K562 (cell line): ENCODE results near the gene AQP6. TPM values are rescaled to one million over a fixed set of nuclear protein-coding genes. Genes with fewer than 3 reads are reported as not detected.

Source experiments
- ATAC-seq: fragments of 200-7000 bp; cut with Tn5 transposase; 3 replicates; pipeline ENCODE4 v1.9.1; 2020; ENCODE audit warnings: moderate library complexity
- BruUV-seq: library from RNA; stranded (reverse); fragments of 400-500 nt; replicated peaks from 2 replicates; lab custom pipeline; 2021; lab: Mats Ljungman, UMichigan
- CTCF ChIA-PET: fragments of 300-600 bp; formaldehyde crosslinking; extraction: SDS; loops from one replicate; lab custom pipeline; 2021; ENCODE audit warnings: low intra/inter-chr PET ratio; lab: Yijun Ruan, JAX
- POLR2A ChIA-PET: fragments of 300-600, 350-650 bp; sonication (Branson Sonifier 250); formaldehyde crosslinking; extraction: SDS; loops from one replicate; lab custom pipeline; 2021; ENCODE audit warnings: antibody characterized with exemption, inconsistent platforms; lab: Yijun Ruan, JAX
- DNase-seq, 4 experiments: peaks; one replicate each; pipeline versions ENCODE4 v3.0.0 to v3.0.0-alpha.2; 2011 to 2018; ENCODE audit warnings: low spot score in 3 of 4, mixed read lengths in 3 of 4; ENCODE audit errors: extremely low read depth in 1 of 4
- FAIRE-seq: peaks from 2 replicates; lab custom pipeline; 2011; peaks lifted over from hg19 to GRCh38; lab: Jason Lieb, UNC
- H2AFZ ChIP-seq: 2 replicates; pipeline ENCODE4 v1.6.0; 2011; ENCODE audit warnings: low read depth, low read length, control low read depth, inconsistent platforms
- H3K27ac ChIP-seq: fragments of 200-600 bp; 3 replicates; pipeline ENCODE4 v1.8.0; 2011; ENCODE audit warnings: low read depth, mild to moderate bottlenecking, control low read depth, inconsistent platforms, low read length, moderate library complexity, mixed read lengths; ENCODE audit errors: extremely low read depth
- H3K27me3 ChIP-seq, 2 experiments: fragments of 300-600 bp in 1 of 2; 2 replicates in 1 of 2; 3 replicates in 1 of 2; pipeline versions ENCODE4 v1.6.0 to v1.8.0; 2011; ENCODE audit warnings: inconsistent platforms in 2 of 2, low read length in 2 of 2, mild to moderate bottlenecking in 1 of 2, mixed read lengths in 1 of 2, moderate library complexity in 1 of 2; ENCODE audit not compliant: control insufficient read depth in 2 of 2, insufficient read depth in 2 of 2
- H3K36me3 ChIP-seq: fragments of 300-600 bp; 3 replicates; pipeline ENCODE4 v1.8.0; 2011; ENCODE audit warnings: mild to moderate bottlenecking, low read length, inconsistent platforms; ENCODE audit not compliant: control insufficient read depth, insufficient read depth
- H3K4me1 ChIP-seq, 2 experiments: fragments of 200-600 bp in 1 of 2; replicated peaks in 1 of 2; 2 replicates in 1 of 2; 3 replicates in 1 of 2; pipeline versions ENCODE4 v1.5.1 to v1.8.0; 2011; ENCODE audit warnings: inconsistent platforms in 2 of 2, low read length in 2 of 2, mild to moderate bottlenecking in 1 of 2, mixed read lengths in 1 of 2, moderate library complexity in 1 of 2; ENCODE audit not compliant: control insufficient read depth in 2 of 2, insufficient read depth in 2 of 2
- H3K4me2 ChIP-seq: 2 replicates; pipeline ENCODE4 v1.6.1; 2011; ENCODE audit warnings: low read length, control low read depth, inconsistent platforms, mixed read lengths; ENCODE audit not compliant: insufficient read depth
- H3K4me3 ChIP-seq: fragments of 200-600 bp; sonication (generic), shearing (Covaris generic); 2 replicates; pipeline ENCODE4 v1.5.1; 2016; ENCODE audit warnings: control low read depth, inconsistent platforms
- H3K79me2 ChIP-seq: fragments of 200-600 bp; 3 replicates; pipeline ENCODE4 v1.8.0; 2011; ENCODE audit warnings: low read length, inconsistent platforms; ENCODE audit not compliant: control insufficient read depth, insufficient read depth
- H3K9ac ChIP-seq, 2 experiments: 2 replicates each; pipeline versions ENCODE4 v1.6.0 to v1.6.1; 2011; ENCODE audit warnings: low read depth in 2 of 2, low read length in 2 of 2, control low read depth in 1 of 2, inconsistent platforms in 1 of 2, mild to moderate bottlenecking in 1 of 2, mixed read lengths in 1 of 2; ENCODE audit not compliant: insufficient read depth in 1 of 2
- H3K9me1 ChIP-seq: one replicate; pipeline ENCODE4 v1.6.0; 2011; ENCODE audit warnings: inconsistent platforms, mild to moderate bottlenecking, low read length, moderate library complexity; ENCODE audit not compliant: control insufficient read depth, insufficient read depth
- H3K9me3 ChIP-seq: replicated peaks from 2 replicates; pipeline ENCODE4 v1.5.1; 2011; ENCODE audit warnings: low read depth, low read length, inconsistent platforms; ENCODE audit not compliant: control insufficient read depth, insufficient read depth
- H4K20me1 ChIP-seq: replicated peaks from 2 replicates; pipeline ENCODE4 v1.6.1; 2011; ENCODE audit warnings: low read length, inconsistent platforms, mixed read lengths; ENCODE audit not compliant: control insufficient read depth, insufficient read depth
- BMI1 ChIP-seq: fragments of 150-350 bp; IDR thresholded peaks from 2 replicates; pipeline ENCODE4 v1.6.1; 2014; ENCODE audit warnings: low read length
- E2F6 ChIP-seq, 2 experiments: IDR thresholded peaks; 2 replicates each; pipeline ENCODE4 v1.6.1; 2011; ENCODE audit warnings: borderline replicate concordance in 1 of 2, control low read depth in 1 of 2, low read depth in 1 of 2, low read length in 1 of 2, mild to moderate bottlenecking in 1 of 2, mixed read lengths in 1 of 2, moderate library complexity in 1 of 2; ENCODE audit not compliant: insufficient read depth in 1 of 2, insufficient read length in 1 of 2, poor library complexity in 1 of 2, severe bottlenecking in 1 of 2; ENCODE audit errors: extremely low read depth in 1 of 2
- ELF1 ChIP-seq: fragments of 200-800 bp; sonication (Bioruptor generic); IDR thresholded peaks from 2 replicates; pipeline ENCODE4 v1.6.1; 2016; ENCODE audit warnings: missing genetic modification characterization, missing compliant biosample characterization
- FOXA1 ChIP-seq: fragments of 450-650 bp; IDR thresholded peaks from 2 replicates; pipeline ENCODE4 v1.6.1; 2016; ENCODE audit warnings: mild to moderate bottlenecking, borderline replicate concordance
- FOXA3 ChIP-seq, 2 experiments: fragments of 450-650 bp in 1 of 2; sonication (generic) in 1 of 2; formaldehyde crosslinking; IDR thresholded peaks in 1 of 2; conservative IDR thresholded peaks in 1 of 2; 2 replicates each; pipeline versions ENCODE4 v1.4.0 to v1.8.0; 2020 to 2022; ENCODE audit warnings: mild to moderate bottlenecking in 2 of 2, missing genetic modification reagents in 1 of 2
- KDM2B ChIP-seq: fragments of 250-450 bp; sonication (Bioruptor Pico); IDR thresholded peaks from 2 replicates; pipeline ENCODE4 v1.8.0; 2021; ENCODE audit warnings: mild to moderate bottlenecking, moderate library complexity
- MED1 ChIP-seq: sonication (generic); formaldehyde crosslinking; IDR thresholded peaks from 2 replicates; pipeline ENCODE4 v1.8.1; 2023; ENCODE audit warnings: missing genetic modification reagents, borderline replicate concordance
- NCOA2 ChIP-seq, 2 experiments: fragments of 450-650 bp; IDR thresholded peaks; 2 replicates each; pipeline ENCODE4 v1.6.1; 2018; ENCODE audit warnings: mild to moderate bottlenecking in 2 of 2, moderate library complexity in 1 of 2; ENCODE audit not compliant: partially characterized antibody in 2 of 2
- POLR2AphosphoS2 ChIP-seq: IDR thresholded peaks from 2 replicates; pipeline ENCODE4 v1.6.1; 2012; ENCODE audit warnings: low read length, improper control_type of control experiment
- POLR3G ChIP-seq: IDR thresholded peaks from 2 replicates; pipeline ENCODE4 v1.6.1; 2011; ENCODE audit not compliant: insufficient read length, insufficient replicate concordance; ENCODE audit errors: extremely low read depth
- PREB ChIP-seq: sonication (generic); formaldehyde crosslinking; IDR thresholded peaks from 2 replicates; pipeline ENCODE4 v1.8.1; 2023; ENCODE audit warnings: mild to moderate bottlenecking, missing genetic modification reagents
- ZNF175 ChIP-seq: fragments of 200-800 bp; sonication (Bioruptor generic); IDR thresholded peaks from 2 replicates; pipeline ENCODE4 v1.6.1; 2016; ENCODE audit warnings: low read depth, mild to moderate bottlenecking, missing genetic modification characterization, missing compliant biosample characterization
- ZNF449 ChIP-seq: fragments of 250-450 bp; sonication (Bioruptor Pico); IDR thresholded peaks from 2 replicates; pipeline ENCODE4 v1.8.0; 2022; ENCODE audit warnings: moderate library complexity, mild to moderate bottlenecking, inconsistent platforms
- ZNF740 ChIP-seq, 3 experiments: fragments of 200-800 bp in 1 of 3; sonication (Bioruptor generic) in 1 of 3; sonication (generic) in 1 of 3; formaldehyde crosslinking in 1 of 3; IDR thresholded peaks; 2 replicates each; pipeline versions ENCODE4 v1.6.1 to v1.8.0; 2016 to 2022; ENCODE audit warnings: mild to moderate bottlenecking in 2 of 3, missing compliant biosample characterization in 2 of 3, missing genetic modification characterization in 2 of 3, missing genetic modification reagents in 1 of 3
- WGBS: fragments of 100-300 bp; shearing (Covaris generic); methylation state at CpG from one replicate; pipeline ENCODE4 v1.1.6; 2016; ENCODE audit warnings: low coverage, mixed read lengths; ENCODE audit not compliant: insufficient coverage; ENCODE audit errors: missing lambda C conversion rate; 5-methylcytosine and 5-hydroxymethylcytosine counted together
- in situ Hi-C: fragments of 300-500 bp; cut with MboI; formaldehyde crosslinking; loops from 4 replicates; pipeline ENCODE4 v1.15.0; 2018; ENCODE audit warnings: inconsistent platforms, mixed read lengths
- intact Hi-C: fragments of 100-400 bp; cut with micrococcal nuclease; formaldehyde crosslinking; loops from 2 replicates; pipeline ENCODE4 v1.14.2; 2022
- polyA plus RNA-seq, 8 experiments: library from polyadenylated mRNA; depleted of rRNA in 4 of 8; stranded (reverse) in 5 of 8; unstranded in 3 of 8; fragments of >200 nt; fragmentation: Nextera tagmentation in 2 of 8; fragmentation: Illumina TruSeq in 1 of 8; extraction: Ambion mirVana in 2 of 8; extraction: Trizol in 1 of 8; gene quantifications; 2 replicates each; pipeline versions ENCODE4 v1.2.1 to v1.2.3, GENCODE V29; 2011 to 2014; ENCODE audit warnings: inconsistent platforms in 1 of 8, missing spikeins in 1 of 8
- total RNA-seq, 7 experiments: library from RNA; depleted of rRNA in 6 of 7; stranded (reverse); fragments of >200 nt in 6 of 7; fragmentation: Illumina TruSeq in 2 of 7; extraction: Trizol in 2 of 7; gene quantifications; 2 replicates each; pipeline versions ENCODE4 v1.2.1 to v1.2.3, GENCODE V29; 2011 to 2021; ENCODE audit warnings: low replicate concordance in 1 of 7
- TF ChIP-seq, protein P1 (sequence below): fragments of 250-450 bp; sonication (Bioruptor Pico); IDR thresholded peaks from 2 replicates; pipeline ENCODE4 v1.8.0; 2022; ENCODE audit warnings: moderate library complexity, mild to moderate bottlenecking, inconsistent platforms

AQP6 gene
- total and polyA plus RNA-seq, 9 of the 15 experiments (the other 6 are each of a cell fraction or from before 2014, with no cell fraction given), result 0.05 to 0.12 TPM; not detected in 7

DNA sequence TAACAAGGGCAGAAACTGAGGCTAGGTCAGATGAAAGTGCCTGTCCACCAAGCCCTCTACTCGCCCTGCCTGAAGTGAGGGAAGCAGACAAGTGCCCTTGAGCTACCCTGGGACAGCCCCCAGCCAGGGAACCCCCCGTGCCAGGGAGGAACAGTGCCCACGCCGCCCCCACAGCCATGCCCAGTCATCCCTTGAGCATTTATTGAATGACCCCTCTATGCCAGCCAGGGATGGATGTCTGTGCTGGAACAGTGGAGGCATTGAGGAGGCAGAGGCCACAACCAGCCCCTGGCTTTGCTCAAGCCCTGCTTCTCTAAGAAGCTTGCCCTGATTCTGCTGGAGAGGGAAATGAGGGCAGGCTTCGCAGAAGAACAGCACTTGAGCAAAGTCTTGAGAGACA lies 3.7 kb upstream of the AQP6 start:
- no TSS peak for BruUV-seq
- no peak for ATAC-seq
- in situ Hi-C loops (loop anchor here (5.0 kb wide), 1 partner anchor 198 kb away; the partner anchor contains the start of gene CERS5), intact Hi-C loops (no loop called here)
- no peak overlapping the region for H3K4me2 ChIP-seq
- 25% methylated on average over 4 of the region's 5 CpGs for WGBS
- no peaks in the 10 kb centered on the region for H3K36me3 ChIP-seq
- H3K79me2 ChIP-seq, result no peaks in the 10 kb centered on the region
- no peak overlapping the region for H2AFZ ChIP-seq
- ChIA-PET CTCF (interaction anchor here (0.5 to 5.4 kb wide), 4 partner anchors 16 to 101 kb away, joined by 3 to 43 read pairs (median 18); no protein-coding TSS in a partner anchor), POLR2A (interaction anchor here (0.6 to 1.7 kb wide), 7 partner anchors 13 to 227 kb away, joined by 3 to 6 read pairs (median 3); no protein-coding TSS in a partner anchor)
- H3K9me3 ChIP-seq, result no peaks in the 10 kb centered on the region
- no peak overlapping the region for H3K27ac ChIP-seq
- TF ChIP-seq KDM2B (CRISPR knock-in tag) (no peak), PREB (CRISPR knock-in tag) (no peak), FOXA1 (no peak), FOXA3 (CRISPR knock-in tag; conservative IDR thresholded peaks at IDR 0.05 in 1 of 2, IDR thresholded peaks at IDR 0.05 in 1 of 2) (no peak), ELF1 (tag) (no peak), BMI1 (no peak), ZNF449 (CRISPR knock-in tag) (no peak), ZNF740 (CRISPR knock-in tag; IDR thresholded peaks at IDR 0.05) (no peak), ZNF740 (tag; IDR thresholded peaks at IDR 0.05) (no peak), NCOA2 (IDR thresholded peaks at IDR 0.05; ENCODE audit: partially characterized antibody in 2 of 2) (no peak), POLR3G (no peak), MED1 (CRISPR knock-in tag) (no peak), E2F6 (IDR thresholded peaks at IDR 0.05; ENCODE audit: borderline replicate concordance in 1 of 2, extremely low read depth in 1 of 2, insufficient read depth in 1 of 2, insufficient read length in 1 of 2, low read depth in 1 of 2, low read length in 1 of 2, poor library complexity in 1 of 2, severe bottlenecking in 1 of 2) (no peak), ZNF175 (no peak), POLR2AphosphoS2 (no peak)
- TF ChIP-seq, protein P1, sequence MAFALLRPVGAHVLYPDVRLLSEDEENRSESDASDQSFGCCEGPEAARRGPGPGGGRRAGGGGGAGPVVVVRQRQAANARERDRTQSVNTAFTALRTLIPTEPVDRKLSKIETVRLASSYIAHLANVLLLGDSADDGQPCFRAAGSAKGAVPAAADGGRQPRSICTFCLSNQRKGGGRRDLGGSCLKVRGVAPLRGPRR (CRISPR knock-in tag), result no peak
- peaks cover 12 to 38% of the 10 kb centered on the region in 2 experiments; a peak in 4 of 5 replicates for H3K4me1 ChIP-seq
- H3K27me3 ChIP-seq, result peaks cover 28 to 77% of the 10 kb centered on the region in 2 experiments; a peak in 4 of 5 replicates
- no peak for FAIRE-seq
- no peaks in the 10 kb centered on the region for H3K9me1 ChIP-seq
- no peak for DNase-seq
- H3K9ac ChIP-seq, result no peak overlapping the region
- no peak overlapping the region for H3K4me3 ChIP-seq
- H4K20me1 ChIP-seq, result peaks cover 17% of the 10 kb centered on the region; the same call in 1 of the 2 replicates
